MG63 (cell line): ENCODE results near the gene RNLS. TPM values are rescaled to one million over a fixed set of nuclear protein-coding genes. Genes with fewer than 3 reads are reported as not detected.

ENCODE experiments used
- DNase-seq: peaks from one replicate; pipeline ENCODE4 v3.0.0-alpha.2; 2020
- H3K27me3 ChIP-seq: fragments of 250-450 bp; sonication (Bioruptor Pico); 2 replicates; pipeline ENCODE4 v1.5.1; 2020; ENCODE audit warnings: mild to moderate bottlenecking, moderate library complexity
- H3K36me3 ChIP-seq: fragments of 250-450 bp; sonication (Bioruptor Pico); 2 replicates; pipeline ENCODE4 v1.5.1; 2020; ENCODE audit warnings: mild to moderate bottlenecking, moderate library complexity
- H3K4me3 ChIP-seq: fragments of 250-450 bp; sonication (Bioruptor Pico); 2 replicates; pipeline ENCODE4 v1.5.1; 2020; ENCODE audit warnings: mild to moderate bottlenecking, moderate library complexity
- H3K9me3 ChIP-seq: fragments of 250-450 bp; sonication (Bioruptor Pico); 2 replicates; pipeline ENCODE4 v1.5.1; 2020; ENCODE audit warnings: mild to moderate bottlenecking, moderate library complexity
- total RNA-seq: library from RNA; depleted of rRNA; stranded (reverse); fragments of >200 nt; shearing (Covaris generic); gene quantifications from 2 replicates; pipeline ENCODE4 v1.2.3, GENCODE V29; 2014; ENCODE audit warnings: low replicate concordance

Gene RNLS
- total RNA-seq, 1 experiment from 2014 or later: 14.8 TPM

DNA sequence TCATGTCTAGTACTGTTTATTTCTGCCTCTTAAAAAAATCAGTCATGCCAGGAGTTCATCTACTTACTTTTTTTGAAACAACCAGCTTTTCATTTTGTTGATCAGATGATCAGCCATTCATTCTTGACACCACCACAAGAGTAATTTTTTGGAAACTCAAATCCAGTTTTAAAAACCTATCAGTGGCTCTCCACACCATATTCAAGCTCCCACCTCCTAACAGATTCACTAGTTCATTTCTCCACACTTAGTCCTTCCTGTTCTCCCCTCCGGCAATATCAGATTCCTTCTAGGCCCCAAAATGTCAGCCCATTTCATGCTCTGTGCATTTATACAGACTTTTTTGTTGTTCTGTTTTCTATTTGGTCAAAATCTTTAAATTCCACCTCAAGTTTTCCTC, 341.6 kb downstream of the RNLS start:
- Histone ChIP-seq H3K27me3 (no peaks in the 10 kb centered on the region), H3K36me3 (no peaks in the 10 kb centered on the region), H3K9me3 (no peaks in the 10 kb centered on the region; the same call in 1 of the 2 replicates), H3K4me3 (no peak overlapping the region)
- no peak for DNase-seq

DNA sequence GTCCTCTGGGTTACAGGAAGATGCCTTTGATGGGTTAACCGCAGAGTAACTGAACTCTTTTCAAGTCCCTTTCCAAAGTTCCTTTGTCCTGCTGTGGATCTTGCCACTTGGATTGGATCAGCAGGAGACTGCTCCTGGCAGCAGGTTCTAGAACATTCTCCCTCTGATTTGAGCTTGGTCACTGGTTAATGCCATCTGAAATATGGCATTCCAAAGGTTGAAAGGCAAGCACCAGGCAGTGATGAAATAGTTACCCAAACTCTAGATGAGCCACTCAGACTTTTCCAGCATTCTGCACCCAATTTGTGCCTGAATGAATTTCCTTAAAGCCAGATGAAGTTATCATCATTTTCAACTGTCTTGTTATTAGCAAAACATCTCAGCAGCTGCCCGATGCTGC, 343.9 kb downstream of the RNLS start:
- no peaks in the 10 kb centered on the region for H3K9me3 ChIP-seq
- DNase-seq: no peak
- no peak overlapping the region for H3K4me3 ChIP-seq
- no peaks in the 10 kb centered on the region for H3K36me3 ChIP-seq
- H3K27me3 ChIP-seq: no peaks in the 10 kb centered on the region

DNA sequence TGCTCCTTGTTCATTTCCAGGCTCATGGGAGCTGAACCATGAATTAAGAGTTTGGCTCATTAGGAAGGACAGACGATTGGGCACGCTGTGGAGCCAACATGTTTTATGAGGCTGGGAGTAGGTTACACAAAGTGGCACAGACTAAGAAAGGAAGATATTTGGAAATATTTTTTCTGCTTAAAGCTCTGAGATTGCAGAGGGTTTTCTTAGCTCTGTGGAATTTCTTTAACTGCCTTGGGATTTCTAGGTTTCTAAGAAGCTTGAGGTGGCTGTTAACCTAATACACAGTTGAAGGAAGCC, 344.6 kb downstream of the RNLS start:
- Histone ChIP-seq H3K9me3 (no peaks in the 10 kb centered on the region), H3K36me3 (no peaks in the 10 kb centered on the region), H3K27me3 (no peaks in the 10 kb centered on the region), H3K4me3 (no peak overlapping the region)
- DNase-seq: no peak

- DNase-seq: no peak
- Histone ChIP-seq H3K9me3 (no peaks in the 10 kb centered on the region), H3K4me3 (no peak overlapping the region), H3K36me3 (no peaks in the 10 kb centered on the region), H3K27me3 (no peaks in the 10 kb centered on the region)
Measured at GRCh38 chr10:88237896-88238614, 345.1 kb downstream of the RNLS start.

DNA sequence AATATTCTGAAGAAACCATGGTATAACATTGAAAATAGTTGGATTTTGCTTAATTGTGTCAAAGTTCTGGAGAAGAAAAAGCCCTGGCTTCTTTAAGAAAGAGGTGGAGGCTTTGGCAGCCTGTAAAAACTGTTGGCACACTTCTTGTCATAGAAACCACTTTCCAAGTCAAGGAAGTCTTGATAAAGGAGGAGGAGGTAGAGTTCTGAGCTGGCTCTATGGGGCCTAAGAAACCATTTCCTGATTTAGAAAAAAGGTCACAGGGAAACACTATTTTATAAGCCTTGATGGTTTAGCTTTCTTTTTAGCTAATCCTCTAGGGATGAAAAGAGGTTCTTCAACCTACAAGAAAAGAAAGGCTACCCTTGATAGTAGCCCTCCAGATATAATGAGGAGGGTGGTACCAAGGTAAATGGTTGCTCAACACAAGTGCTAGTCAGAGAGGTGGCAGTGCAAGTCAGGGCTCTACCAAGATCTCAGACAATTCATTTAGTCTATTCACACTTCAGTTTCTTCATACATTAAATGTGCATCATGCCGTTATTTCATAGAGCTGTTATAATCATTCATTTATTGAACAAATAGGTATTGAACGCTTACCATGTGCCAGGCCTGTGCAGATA, 346.9 kb downstream of the RNLS start:
- Histone ChIP-seq H3K4me3 (no peak overlapping the region), H3K9me3 (no peaks in the 10 kb centered on the region), H3K27me3 (no peaks in the 10 kb centered on the region), H3K36me3 (no peaks in the 10 kb centered on the region)
- no peak for DNase-seq

DNA sequence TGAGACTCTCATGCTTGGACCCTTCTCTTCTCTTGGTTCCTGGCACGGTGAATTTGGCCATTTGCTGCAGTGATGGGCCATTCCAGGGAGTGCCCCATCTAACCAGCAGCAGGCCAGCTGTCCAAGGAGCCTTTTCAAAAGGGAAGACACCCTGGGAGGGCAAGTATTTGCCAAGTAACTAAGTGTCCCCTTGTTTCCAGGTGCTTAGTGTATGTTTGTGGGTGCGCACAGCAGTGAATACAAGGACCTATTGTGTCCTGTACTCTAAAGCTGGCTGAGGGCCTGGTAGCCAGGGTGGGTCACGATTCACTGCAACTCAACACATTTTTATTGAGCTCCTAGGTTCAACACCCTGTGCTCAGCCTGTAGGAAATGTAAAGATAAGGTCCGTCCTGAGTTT, 348.8 kb downstream of the RNLS start:
- DNase-seq: no peak
- Histone ChIP-seq H3K4me3 (no peak overlapping the region), H3K36me3 (no peaks in the 10 kb centered on the region), H3K27me3 (no peaks in the 10 kb centered on the region), H3K9me3 (no peaks in the 10 kb centered on the region)

GRCh38 chr10:88233870-88234269, 349.2 kb downstream of the RNLS start:
- H3K4me3 ChIP-seq: no peak overlapping the region

GRCh38 chr10:88232983-88233543, 350.1 kb downstream of the RNLS start:
- Histone ChIP-seq H3K4me3 (no peak overlapping the region), H3K9me3 (no peaks in the 10 kb centered on the region), H3K27me3 (no peaks in the 10 kb centered on the region), H3K36me3 (no peaks in the 10 kb centered on the region)
- DNase-seq: no peak

More at GRCh38 chr10:88233870-88234269, 349.2 kb downstream of the RNLS start:
- H3K9me3 ChIP-seq: no peaks in the 10 kb centered on the region
- no peaks in the 10 kb centered on the region for H3K36me3 ChIP-seq
- DNase-seq: no peak
- H3K27me3 ChIP-seq: no peaks in the 10 kb centered on the region

- Histone ChIP-seq H3K36me3 (no peaks in the 10 kb centered on the region), H3K9me3 (no peaks in the 10 kb centered on the region), H3K4me3 (no peak overlapping the region), H3K27me3 (no peaks in the 10 kb centered on the region)
- peak; percentile 43 for DNase-seq
Measured at GRCh38 chr10:88232029-88232895, 350.9 kb downstream of the RNLS start.

DNA sequence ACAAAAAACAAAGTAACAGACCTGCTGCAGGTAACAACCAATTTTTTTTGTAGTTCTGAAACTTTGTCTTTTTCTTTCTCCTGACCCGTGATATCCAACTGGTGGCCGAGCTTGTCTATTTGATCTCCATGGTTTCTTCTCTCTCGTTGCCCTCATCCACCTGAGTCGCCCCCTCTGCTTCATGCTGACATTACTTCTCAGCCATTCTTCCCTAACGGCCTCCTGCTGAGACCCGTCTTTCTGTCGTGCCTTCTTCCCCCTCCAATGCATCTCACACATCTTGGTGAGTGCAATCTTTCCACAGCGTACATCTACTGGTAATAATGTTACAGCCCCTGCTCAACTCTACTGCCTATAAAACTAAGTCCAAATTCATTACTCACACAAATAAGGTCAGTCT, 352.9 kb downstream of the RNLS start:
- no peaks in the 10 kb centered on the region for H3K9me3 ChIP-seq
- H3K4me3 ChIP-seq: no peak overlapping the region
- DNase-seq: no peak
- H3K27me3 ChIP-seq: no peaks in the 10 kb centered on the region
- no peaks in the 10 kb centered on the region for H3K36me3 ChIP-seq

- no peak overlapping the region for H3K4me3 ChIP-seq
- H3K9me3 ChIP-seq: no peaks in the 10 kb centered on the region
- no peaks in the 10 kb centered on the region for H3K36me3 ChIP-seq
- H3K27me3 ChIP-seq: no peaks in the 10 kb centered on the region
- no peak for DNase-seq
Measured at GRCh38 chr10:88228130-88228529, 355.0 kb downstream of the RNLS start.

DNA sequence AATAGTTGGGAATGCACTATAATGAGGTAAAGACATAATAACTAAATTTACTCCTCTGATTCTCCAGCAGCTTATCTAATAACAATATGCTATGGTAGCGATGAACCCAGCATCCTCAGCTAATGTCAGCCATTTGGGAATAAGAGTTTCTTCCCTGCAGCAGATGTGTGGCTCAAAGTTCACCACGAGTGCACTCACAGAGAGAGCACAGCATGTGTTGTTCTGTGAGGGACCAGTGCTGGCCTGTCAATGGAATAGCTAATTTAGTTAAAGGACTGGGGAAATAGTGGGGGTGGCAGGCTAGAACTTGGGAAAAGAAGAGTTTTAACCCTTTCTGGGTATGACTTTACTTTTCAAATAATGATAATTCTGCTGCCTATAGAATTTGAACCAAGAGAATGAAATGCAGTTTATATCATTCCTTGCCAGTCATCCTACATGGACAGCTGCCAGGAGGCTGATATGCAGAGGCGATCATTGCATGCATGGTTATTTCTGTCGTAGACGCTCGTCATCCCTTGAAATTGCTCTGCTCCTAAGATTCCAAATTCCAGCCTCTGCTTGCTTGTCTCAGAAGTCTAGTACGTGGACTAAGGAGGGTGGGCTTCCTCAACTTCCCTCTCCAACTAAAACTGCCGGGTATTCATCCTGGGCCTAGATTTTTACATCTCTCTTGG, 355.6 kb downstream of the RNLS start:
- H3K36me3 ChIP-seq: no peaks in the 10 kb centered on the region
- H3K4me3 ChIP-seq: no peak overlapping the region
- peak; percentile 9 for DNase-seq
- no peaks in the 10 kb centered on the region for H3K9me3 ChIP-seq
- H3K27me3 ChIP-seq: no peaks in the 10 kb centered on the region

DNA sequence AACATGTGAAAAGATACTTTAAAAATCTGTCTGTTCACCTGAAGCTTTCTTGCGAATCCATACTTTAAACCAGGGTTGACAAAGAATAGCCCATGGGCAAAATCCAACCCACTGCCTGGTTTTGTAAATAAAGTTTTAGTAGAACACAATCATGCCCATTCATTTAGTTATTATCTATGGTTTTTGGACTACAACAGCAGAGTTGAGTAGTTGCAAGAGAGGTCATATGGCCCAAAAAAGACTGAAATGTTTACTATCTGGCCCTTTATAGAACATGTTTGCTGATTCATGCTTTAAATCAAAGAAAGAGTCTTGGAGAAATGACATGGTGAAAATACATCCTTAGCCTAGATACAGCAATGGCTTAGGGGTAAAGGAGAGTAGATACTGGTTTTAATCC, 356.2 kb downstream of the RNLS start:
- Histone ChIP-seq H3K36me3 (no peaks in the 10 kb centered on the region), H3K9me3 (no peaks in the 10 kb centered on the region), H3K4me3 (no peak overlapping the region), H3K27me3 (no peaks in the 10 kb centered on the region)
- DNase-seq: no peak

DNA sequence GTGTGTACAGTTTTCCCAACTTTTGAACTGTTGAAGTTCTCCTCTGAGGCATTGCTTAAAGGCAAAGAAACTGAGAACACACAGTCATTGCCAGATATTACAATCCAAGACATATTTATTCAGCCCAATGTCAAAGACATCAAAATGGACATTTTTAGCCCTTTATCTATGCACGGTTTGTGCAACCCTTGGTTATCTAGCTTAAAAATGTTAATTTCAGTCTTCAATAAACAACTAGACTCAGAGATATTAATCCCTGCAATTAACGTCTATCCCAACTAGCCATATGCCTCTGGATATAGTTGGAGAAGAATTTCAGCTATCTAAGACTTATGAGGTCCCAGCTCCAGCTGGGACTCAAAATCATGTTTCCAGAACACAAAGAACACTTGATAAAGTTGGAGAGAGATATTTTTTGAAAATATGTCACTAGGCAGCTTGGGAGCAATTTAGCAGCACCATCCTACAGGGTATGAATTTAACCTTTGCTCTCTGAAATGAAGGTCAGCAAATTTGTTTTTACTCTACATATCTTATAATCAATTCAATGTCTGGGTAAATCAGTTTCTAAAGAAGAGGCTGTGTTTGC, 357.0 kb downstream of the RNLS start:
- H3K4me3 ChIP-seq: no peak overlapping the region
- no peaks in the 10 kb centered on the region for H3K36me3 ChIP-seq
- H3K27me3 ChIP-seq: no peaks in the 10 kb centered on the region
- H3K9me3 ChIP-seq: no peaks in the 10 kb centered on the region
- no peak for DNase-seq
